Gastroesophageal sphincter (tissue), 3 donors: ENCODE results near the gene HIP1R.

Experiments
- CTCF ChIP-seq, 4 experiments: fragments of 200-600 bp in 2 of 4; fragments of 450-650 bp in 2 of 4; sonication (generic) in 1 of 4; IDR thresholded peaks; one replicate each; pipeline ENCODE4 v1.5.1; 2017 to 2019; ENCODE audit warnings: antibody characterized with exemption in 4 of 4, mild to moderate bottlenecking in 2 of 4, moderate library complexity in 2 of 4
- POLR2A ChIP-seq, 2 donors: fragments of 450-650 bp; IDR thresholded peaks; one replicate each; pipeline ENCODE4 v1.6.1; 2017; ENCODE audit warnings: antibody characterized with exemption in 2 of 2, mild to moderate bottlenecking in 2 of 2, moderate library complexity in 1 of 2

- TF ChIP-seq POLR2A (IDR thresholded peaks at IDR 0.05): no peak
- TF ChIP-seq CTCF (IDR thresholded peaks at IDR 0.05): no peak
Measured at GRCh38 chr12:122884091-122884826, 49.0 kb downstream of the HIP1R start.
